Posterior vena cava (tissue), 2 donors: ENCODE results near the gene OR8B12. TPM values are rescaled to one million over a fixed set of nuclear protein-coding genes. Genes with fewer than 3 reads are reported as not detected.
"Not testable (repeated sequence)": the region's sequence is repeated elsewhere in the genome, so short reads cannot be mapped to it uniquely, and the experiment has no call there.

ENCODE experiments used
- DNase-seq: peaks from one replicate; pipeline ENCODE4 v3.0.0-alpha.2; 2020; ENCODE audit warnings: low spot score
- intact Hi-C, 2 donors: fragments of 100-400 bp; cut with DNase I; formaldehyde crosslinking; loops; one replicate each; pipeline versions ENCODE4 v1.14.1 to v1.14.2; 2022 to 2023
- total RNA-seq, 2 donors: library from RNA; stranded (reverse); fragmentation: NEBNext Ultra II Directional; extraction: Animal tissue kit (Norgen Biotek cat#: 25700); gene quantifications; one replicate each; pipeline ENCODE4 v1.2.1, GENCODE V29; 2021
- donor health status: DM: yes; HTN: yes; CAD: no.
- donor health status: DM: yes; HTN: yes; CAD: no.

Gene OR8B12
- total RNA-seq, 2 donors from 2014 or later = not detected

DNA sequence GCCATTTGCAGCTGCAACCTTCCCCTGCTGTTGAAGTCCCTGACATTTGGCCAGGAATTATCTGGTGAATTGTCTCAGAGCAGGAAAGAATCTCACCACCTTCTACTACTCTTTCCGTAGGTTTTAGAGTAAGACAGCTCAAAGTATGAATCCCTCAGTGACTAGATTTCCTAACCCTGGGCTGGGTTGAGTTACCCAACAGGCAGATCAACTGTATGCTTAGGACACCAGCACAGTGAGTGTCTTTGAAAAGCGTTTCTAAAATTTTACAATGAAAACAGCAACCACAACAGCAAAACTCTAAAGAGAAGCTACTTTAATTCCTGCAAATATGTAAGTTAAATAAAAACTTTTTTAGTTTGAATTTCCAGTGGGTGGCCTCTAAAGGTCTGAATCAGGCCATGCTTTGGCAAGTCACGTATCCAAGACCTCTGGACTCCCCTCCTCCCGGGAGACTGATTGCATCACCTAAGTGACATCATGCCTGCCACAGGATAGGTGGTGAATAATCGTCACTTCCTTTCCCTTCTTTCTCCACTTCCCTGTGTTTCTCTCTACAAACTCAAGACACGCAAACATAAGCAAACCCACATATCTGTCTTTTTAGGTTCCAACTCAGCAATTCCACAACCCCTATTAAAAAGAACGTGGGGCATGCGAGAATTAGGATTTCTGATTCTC is 7.8 kb downstream of the OR8B12 start:
- DNase-seq = no peak
- intact Hi-C loops = no loop called here

DNA sequence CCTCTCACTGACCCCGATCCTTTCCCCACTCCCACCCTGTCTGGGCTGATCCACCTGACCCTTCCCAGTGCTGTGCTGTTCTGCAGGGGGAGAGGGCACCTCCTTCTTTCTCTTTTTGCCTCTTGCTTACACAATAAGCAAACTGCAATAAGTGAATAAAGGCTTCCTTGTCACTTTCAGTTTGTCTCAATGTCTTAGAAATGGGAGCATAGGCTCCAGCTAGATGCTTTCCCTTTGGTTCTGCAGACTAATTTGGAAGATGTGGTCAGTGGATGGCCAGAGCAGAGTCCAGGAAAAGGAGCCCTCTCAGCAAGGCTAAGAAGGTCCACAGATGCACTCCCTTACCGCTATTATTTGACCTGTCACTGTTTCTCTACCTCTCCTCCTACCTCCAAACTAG is 9.4 kb downstream of the OR8B12 start:
- intact Hi-C loops = no loop called here
- DNase-seq = no peak

DNA sequence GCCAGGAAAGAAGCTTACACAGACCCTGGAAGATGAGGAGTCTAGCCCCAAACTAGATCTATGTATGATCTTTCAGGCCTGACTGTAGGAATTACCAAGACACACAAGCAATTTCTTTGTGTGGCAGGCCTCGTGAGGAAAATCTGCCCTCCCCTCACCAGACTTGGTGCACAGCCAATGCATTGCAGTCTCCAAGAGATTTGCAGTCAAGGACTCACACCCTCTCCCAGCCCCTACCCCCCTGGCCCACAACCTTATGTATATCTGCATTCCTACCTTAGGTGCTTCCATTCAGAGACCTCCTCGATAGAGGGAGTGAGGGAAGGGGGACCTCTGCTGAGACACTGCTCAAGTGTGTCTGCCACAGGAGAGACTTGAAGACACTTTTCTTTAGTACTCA is 9.8 kb downstream of the OR8B12 start:
- DNase-seq = no peak
- intact Hi-C loops = no loop called here

DNA sequence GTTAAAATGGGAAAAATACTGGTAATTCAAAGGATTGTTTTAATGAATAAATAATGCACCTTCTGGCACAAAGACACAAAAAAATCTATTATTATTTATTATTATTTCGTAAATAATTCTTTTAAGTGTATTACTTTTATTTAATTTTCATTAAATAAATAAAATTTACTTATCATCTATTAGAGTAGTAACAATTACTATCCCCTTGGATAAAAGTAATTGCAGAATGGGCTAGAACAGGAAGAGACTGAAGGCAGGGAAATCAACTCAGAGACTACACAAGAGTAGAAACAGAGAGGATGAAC is 23.0 kb downstream of the OR8B12 start:
- intact Hi-C loops = no loop called here
- DNase-seq = no peak

DNA sequence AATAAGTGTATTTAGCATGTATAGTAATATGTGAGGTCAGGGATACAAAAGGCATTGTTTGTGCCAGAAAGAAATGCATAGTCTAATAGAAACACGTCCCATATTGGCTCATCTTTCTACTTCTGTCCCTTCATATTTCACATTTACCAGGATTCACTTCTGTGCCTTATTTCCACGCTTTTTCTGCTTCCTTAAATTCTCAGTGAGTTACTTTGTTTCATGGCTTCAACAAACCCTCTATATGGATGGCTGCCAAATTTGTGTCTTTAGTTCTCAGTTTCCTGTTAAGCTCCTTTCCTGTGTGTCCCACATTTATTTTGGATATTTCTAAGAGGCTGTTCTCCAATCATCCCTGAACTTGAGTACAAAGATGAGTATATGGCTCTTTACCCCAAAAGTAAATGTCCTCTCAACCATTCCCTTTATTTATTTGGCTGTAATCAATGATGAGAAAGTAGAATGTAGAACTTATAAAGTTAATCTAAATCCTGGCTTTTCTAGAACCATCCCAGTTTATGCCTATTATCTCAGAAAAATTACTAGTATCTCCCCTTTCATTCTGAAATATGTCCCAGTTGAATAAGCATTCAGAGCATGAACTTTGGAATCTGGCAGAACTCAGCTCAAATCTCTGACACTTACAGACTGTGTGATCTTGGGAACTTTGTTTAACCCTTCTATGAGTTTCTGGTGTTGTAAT is 23.5 kb downstream of the OR8B12 start:
- intact Hi-C loops = no loop called here
- DNase-seq = no peak

DNA sequence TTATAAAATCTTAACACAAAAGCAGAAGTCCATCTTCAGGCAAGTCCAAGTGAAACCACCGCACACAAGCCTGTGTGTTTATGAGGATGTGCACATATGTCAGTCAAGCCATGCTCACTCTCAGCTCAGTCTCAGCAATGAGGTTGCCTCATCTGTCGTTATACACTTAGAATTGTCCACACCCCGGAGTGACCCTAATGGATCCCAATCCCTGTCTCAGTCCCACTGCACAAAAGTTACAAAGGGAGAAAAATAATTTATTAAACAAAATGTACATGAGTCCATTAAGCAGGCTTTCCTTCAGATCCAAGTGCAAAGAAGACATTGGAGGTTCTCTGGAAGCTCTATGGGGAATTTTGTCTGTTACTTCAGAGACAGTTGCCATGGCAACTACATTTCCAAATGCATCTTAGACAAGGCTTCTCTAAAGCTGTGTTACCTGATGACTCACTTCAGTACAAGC is 24.4 kb downstream of the OR8B12 start:
- no peak for DNase-seq
- intact Hi-C loops = no loop called here

DNA sequence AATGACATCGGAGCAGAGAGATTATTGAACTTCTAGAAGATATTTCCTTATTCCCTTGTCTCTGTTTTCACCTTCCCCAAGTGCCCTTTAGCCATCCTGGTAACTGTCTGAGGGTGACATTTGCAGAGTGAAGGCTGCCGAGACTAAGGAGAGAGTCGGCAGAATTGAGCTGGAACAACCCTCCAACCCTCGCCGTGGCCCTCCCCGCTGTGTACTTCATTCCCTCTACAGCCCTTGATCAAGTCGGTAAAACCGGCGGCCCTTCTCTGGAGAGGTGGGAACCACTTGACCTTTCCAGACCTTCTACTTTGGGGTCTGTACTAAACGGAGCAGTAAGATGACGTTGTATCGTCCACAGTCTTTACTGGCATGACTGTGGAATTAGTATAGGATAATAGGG is 26.1 kb downstream of the OR8B12 start:
- intact Hi-C loops = no loop called here
- no peak for DNase-seq

DNA sequence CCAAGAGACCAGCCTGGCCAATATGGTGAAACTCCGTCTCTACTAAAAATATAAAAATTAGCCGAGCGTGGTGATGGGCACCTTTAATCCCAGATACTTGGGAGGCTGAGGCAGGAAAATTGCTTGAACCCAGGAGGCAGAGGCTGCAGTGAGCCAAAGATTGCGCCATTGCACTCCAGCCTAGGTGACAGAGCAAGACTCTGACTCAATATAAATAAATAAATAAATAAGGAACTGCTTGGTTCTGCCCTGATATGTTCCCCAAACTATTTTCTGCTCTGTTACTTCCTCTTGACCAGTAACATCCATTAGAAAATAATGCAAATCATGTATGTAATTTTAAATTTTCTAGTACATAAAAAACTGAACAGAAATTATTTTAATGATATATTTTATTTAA is 28.8 kb downstream of the OR8B12 start:
- DNase-seq, intact Hi-C loops: not testable (repeated sequence)

DNA sequence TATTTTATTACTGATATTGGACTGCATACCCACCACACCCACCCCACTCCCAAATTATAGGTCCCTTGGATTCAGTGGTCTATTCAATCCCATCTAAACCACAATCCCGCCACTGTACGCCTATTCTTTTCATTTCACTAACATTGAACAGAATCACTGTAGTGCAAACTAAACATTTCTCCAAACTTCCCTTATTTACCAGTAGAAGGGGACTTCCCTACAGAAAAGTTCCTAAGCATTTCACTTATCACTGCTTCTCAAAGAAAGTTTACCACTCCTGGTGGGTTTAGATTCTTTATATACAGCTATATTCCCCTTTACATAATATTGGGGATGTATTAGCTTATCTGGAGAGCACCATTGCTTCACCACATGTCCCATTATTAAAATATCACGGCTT is 29.3 kb downstream of the OR8B12 start:
- intact Hi-C loops = no loop called here
- DNase-seq = no peak

DNA sequence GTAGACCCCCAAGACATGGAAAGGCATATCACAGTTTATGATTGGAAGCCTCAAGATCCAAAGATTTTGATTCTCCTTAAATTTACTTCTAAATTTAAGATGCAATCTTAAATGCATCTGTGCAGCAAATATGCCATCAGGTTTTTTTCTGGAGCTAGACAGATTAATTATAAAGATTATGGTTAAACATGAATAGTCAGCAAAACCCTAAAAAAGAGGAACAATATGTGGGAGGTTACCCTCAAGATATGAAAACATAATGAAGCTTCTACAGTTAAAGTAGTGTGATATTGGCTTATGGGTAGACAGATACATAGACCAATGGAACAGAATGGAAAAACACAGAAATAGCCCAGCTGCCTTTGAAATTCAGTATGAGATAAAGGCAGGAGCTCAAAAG is 31.7 kb downstream of the OR8B12 start:
- DNase-seq = no peak
- intact Hi-C loops = no loop called here

DNA sequence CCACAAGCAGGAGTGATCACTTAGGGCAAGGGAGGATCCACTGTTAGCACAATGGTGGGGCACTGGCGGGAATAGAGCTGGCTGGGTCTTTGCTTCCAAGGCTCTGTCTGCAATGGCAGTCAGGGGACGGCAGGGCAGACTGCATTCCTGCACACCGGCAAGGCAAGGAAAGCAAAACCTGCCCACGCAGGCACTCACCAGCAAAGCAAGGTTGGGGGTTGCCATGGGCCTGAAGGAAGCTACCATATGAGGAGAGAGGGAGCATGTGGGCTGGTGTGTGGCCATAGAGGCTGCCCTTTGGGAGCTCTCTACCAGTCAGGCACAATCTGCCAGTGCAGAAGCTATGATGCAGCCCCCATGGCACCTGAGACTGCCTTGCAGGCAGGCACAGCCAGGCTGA is 33.2 kb downstream of the OR8B12 start:
- intact Hi-C loops = no loop called here

DNA sequence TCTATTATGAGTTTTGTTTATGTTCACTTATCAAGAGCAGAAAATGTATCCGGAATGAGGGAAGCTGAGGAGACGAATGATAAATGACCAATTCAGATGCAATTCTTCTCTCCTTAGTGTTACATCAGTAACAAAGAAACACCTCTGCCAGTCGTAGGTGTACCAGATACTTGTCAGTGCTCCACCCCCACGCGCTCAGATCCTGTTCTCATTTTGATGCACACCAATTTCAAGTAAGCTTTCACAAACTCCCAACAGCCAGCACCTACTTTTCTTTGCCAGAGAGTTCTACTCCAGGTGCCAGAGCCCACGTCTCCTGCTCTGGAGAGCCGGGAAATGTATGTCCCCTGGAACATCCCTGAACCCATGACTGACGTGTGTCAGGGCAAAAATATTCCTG is 43.7 kb downstream of the OR8B12 start:
- intact Hi-C loops = no loop called here

More for the DNA sequence above, 33.2 kb downstream of the OR8B12 start:
- no peak for DNase-seq

DNA sequence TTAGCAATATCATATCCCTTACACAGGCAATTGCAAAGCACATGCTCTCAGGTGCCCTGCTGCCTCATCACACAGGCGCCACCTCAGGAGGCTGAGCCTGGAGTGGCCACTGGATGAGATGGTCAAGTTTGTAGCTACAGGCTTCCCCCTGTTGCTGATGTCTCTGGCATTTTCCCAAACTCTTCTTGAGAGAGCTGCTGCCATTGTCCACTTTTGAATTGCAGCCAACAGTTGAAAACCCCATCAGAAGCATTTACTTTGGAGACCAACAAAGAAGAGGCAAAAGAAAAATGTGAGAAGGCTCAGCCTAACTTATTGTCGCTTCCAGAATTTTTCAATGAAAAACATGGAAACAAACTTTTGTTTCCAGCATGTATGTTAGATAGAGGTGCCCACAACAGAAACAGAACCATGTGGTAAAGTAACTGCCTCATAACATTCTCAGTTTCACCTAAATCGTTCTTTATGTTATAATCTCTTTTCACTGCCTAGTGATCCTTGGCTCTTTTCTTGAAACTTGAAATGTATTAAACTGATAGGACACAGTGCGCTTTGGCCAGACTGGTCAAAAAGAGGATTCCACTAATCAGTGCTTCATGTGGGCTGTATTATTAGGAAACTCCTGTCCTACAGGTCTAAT is 50.3 kb downstream of the OR8B12 start:
- intact Hi-C loops = no loop called here
- no peak for DNase-seq

More for the DNA sequence above, 43.7 kb downstream of the OR8B12 start:
- DNase-seq = no peak

Other genes with a start within 250 kb of the OR8B12 start
- not detected for gene OR8D1, start 229.7 kb downstream of the OR8B12 start, total RNA-seq
- not detected for gene OR8D2, start 223.5 kb downstream of the OR8B12 start, total RNA-seq
- gene OR8B2, start 159.2 kb downstream of the OR8B12 start, total RNA-seq = not detected
- not detected for gene OR8B3, start 144.6 kb downstream of the OR8B12 start, total RNA-seq
- gene OR8B4, start 118.8 kb downstream of the OR8B12 start, total RNA-seq = not detected
- not detected for gene OR8B8, start 98.0 kb downstream of the OR8B12 start, total RNA-seq
- gene OR8A1, start 26.3 kb upstream of the OR8B12 start, total RNA-seq = under 1 TPM in 1 of 2 donors, not detected in 1; 0.19 TPM
- gene PANX3, start 67.8 kb upstream of the OR8B12 start, total RNA-seq = not detected
- gene TBRG1, start 79.2 kb upstream of the OR8B12 start, total RNA-seq = 10 to 100 TPM; 27.0 to 30.2 TPM
- 10 to 100 TPM in 1 of 2 donors, 1 to 10 TPM in 1; 6.4 to 16.8 TPM for gene SIAE, start 130.1 kb upstream of the OR8B12 start, total RNA-seq
- gene SPA17, start 130.2 kb upstream of the OR8B12 start, total RNA-seq = 1 to 10 TPM; 3.4 to 4.0 TPM
- 1 to 10 TPM; 5.1 to 7.6 TPM for gene NRGN, start 196.3 kb upstream of the OR8B12 start, total RNA-seq
- gene VSIG2, start 208.6 kb upstream of the OR8B12 start, total RNA-seq = 1 to 10 TPM; 1.1 to 1.2 TPM
- 10 to 100 TPM; 71.5 to 76.9 TPM for gene ESAM, start 218.6 kb upstream of the OR8B12 start, total RNA-seq